MM.1S (cell line): ENCODE data around the gene EFNA2.

Source experiments
- DNase-seq: peaks from one replicate; pipeline ENCODE4 v3.0.0-alpha.2; 2015
- H2AFZ ChIP-seq: fragments of 300-600 bp; sonication (generic); 2 replicates; pipeline ENCODE4 v1.6.0; 2016; ENCODE audit warnings: antibody characterized with exemption, low read length
- H3F3A ChIP-seq: fragments of 300-600 bp; sonication (generic); 2 replicates; pipeline ENCODE4 v1.6.1; 2016; ENCODE audit warnings: mild to moderate bottlenecking, antibody characterized with exemption, low read length, moderate library complexity, mixed read lengths; ENCODE audit not compliant: insufficient read depth
- H3K27ac ChIP-seq: fragments of 300-600 bp; sonication (generic); 2 replicates; pipeline ENCODE4 v1.5.1; 2016; ENCODE audit warnings: mild to moderate bottlenecking, low read length
- H3K27me3 ChIP-seq: fragments of 300-600 bp; sonication (generic); replicated peaks from 2 replicates; pipeline ENCODE4 v1.6.0; 2016; ENCODE audit warnings: low read length; ENCODE audit not compliant: insufficient read depth
- H3K36me3 ChIP-seq: fragments of 300-600 bp; sonication (generic); replicated peaks from 2 replicates; pipeline ENCODE4 v1.6.1; 2016; ENCODE audit warnings: mild to moderate bottlenecking, low read length, mixed read lengths; ENCODE audit not compliant: insufficient read depth
- H3K4me1 ChIP-seq: fragments of 300-600 bp; sonication (generic); 2 replicates; pipeline ENCODE4 v1.6.1; 2016; ENCODE audit warnings: low read length, mixed read lengths
- H3K4me2 ChIP-seq: fragments of 300-600 bp; sonication (generic); 2 replicates; pipeline ENCODE4 v1.6.0; 2016; ENCODE audit warnings: low read depth, low read length
- H3K4me3 ChIP-seq: fragments of 300-600 bp; sonication (generic); 2 replicates; pipeline ENCODE4 v1.5.1; 2016; ENCODE audit warnings: low read length, mixed read lengths
- H3K79me2 ChIP-seq: fragments of 300-600 bp; sonication (generic); 2 replicates; pipeline ENCODE4 v1.6.1; 2016; ENCODE audit warnings: mixed run types, low read length, mixed read lengths
- H3K9ac ChIP-seq: fragments of 300-600 bp; sonication (generic); 2 replicates; pipeline ENCODE4 v1.6.1; 2016; ENCODE audit warnings: low read length, mixed read lengths
- H3K9me2 ChIP-seq: fragments of 300-600 bp; sonication (generic); replicated peaks from 2 replicates; pipeline ENCODE4 v1.6.1; 2016; ENCODE audit warnings: mild to moderate bottlenecking, low read length, mixed read lengths; ENCODE audit not compliant: insufficient read depth
- H3K9me3 ChIP-seq: fragments of 300-600 bp; sonication (generic); replicated peaks from 2 replicates; pipeline ENCODE4 v1.6.1; 2016; ENCODE audit warnings: mild to moderate bottlenecking, low read length, mixed read lengths; ENCODE audit not compliant: insufficient read depth
- H4K20me1 ChIP-seq: fragments of 300-600 bp; sonication (generic); 2 replicates; pipeline ENCODE4 v1.6.1; 2016; ENCODE audit warnings: mild to moderate bottlenecking, low read length, moderate library complexity, mixed read lengths; ENCODE audit not compliant: insufficient read depth
- EZH2 ChIP-seq: fragments of 300-600 bp; sonication (generic); optimal IDR thresholded peaks from 2 replicates; pipeline ENCODE3; 2017; ENCODE audit warnings: low read depth, mild to moderate bottlenecking, antibody characterized with exemption, low read length, mixed read lengths
- EZH2phosphoT487 ChIP-seq: fragments of 300-600 bp; sonication (generic); IDR thresholded peaks from 2 replicates; pipeline ENCODE4 v1.6.1; 2018; ENCODE audit warnings: antibody characterized with exemption, low read length
- TF ChIP-seq, protein P1 (sequence below): fragments of 300-600 bp; sonication (generic); IDR thresholded peaks from 2 replicates; pipeline ENCODE4 v1.5.1; 2016; ENCODE audit warnings: antibody characterized with exemption, low read length, mixed read lengths

EFNA2 gene

DNA sequence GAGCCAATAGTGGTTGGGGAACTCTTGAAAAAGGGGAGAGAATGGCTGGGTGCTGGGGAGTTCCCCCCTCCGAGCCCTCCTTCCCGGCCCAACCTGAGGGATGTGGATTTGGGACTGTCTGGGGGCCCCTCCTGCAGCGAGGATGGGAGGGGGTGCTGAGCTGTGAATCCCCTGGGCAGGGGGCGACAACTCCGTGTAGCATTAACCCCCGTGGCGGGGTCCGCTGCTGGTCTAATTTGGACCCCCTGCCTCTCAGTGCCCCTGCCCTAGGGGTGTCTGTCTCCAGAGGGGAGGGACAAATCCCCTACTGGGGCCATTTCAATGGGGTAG lies 27.5 kb upstream of the EFNA2 start:
- no peaks in the 10 kb centered on the region for H3K27me3 ChIP-seq
- H3K27ac ChIP-seq: 0 out of 2 replicates have a peak overlapping the region, but pooled peaks have one; percentile 4
- no peaks in the 10 kb centered on the region for H3K9me2 ChIP-seq
- peaks cover 23% of the 10 kb centered on the region for H3K4me1 ChIP-seq
- no peak for DNase-seq
- H3K9ac ChIP-seq: no peak overlapping the region; the same call in 1 of the 2 replicates
- no peaks in the 10 kb centered on the region for H3K9me3 ChIP-seq
- H4K20me1 ChIP-seq: no peaks in the 10 kb centered on the region
- no peak overlapping the region for H2AFZ ChIP-seq
- peak overlapping the region; percentile 98; the same call in 1 of the 2 replicates for H3K4me2 ChIP-seq
- no peak overlapping the region for H3K4me3 ChIP-seq
- peaks cover 23% of the 10 kb centered on the region for H3F3A ChIP-seq
- no peak for TF ChIP-seq EZH2
- TF ChIP-seq, protein P1, sequence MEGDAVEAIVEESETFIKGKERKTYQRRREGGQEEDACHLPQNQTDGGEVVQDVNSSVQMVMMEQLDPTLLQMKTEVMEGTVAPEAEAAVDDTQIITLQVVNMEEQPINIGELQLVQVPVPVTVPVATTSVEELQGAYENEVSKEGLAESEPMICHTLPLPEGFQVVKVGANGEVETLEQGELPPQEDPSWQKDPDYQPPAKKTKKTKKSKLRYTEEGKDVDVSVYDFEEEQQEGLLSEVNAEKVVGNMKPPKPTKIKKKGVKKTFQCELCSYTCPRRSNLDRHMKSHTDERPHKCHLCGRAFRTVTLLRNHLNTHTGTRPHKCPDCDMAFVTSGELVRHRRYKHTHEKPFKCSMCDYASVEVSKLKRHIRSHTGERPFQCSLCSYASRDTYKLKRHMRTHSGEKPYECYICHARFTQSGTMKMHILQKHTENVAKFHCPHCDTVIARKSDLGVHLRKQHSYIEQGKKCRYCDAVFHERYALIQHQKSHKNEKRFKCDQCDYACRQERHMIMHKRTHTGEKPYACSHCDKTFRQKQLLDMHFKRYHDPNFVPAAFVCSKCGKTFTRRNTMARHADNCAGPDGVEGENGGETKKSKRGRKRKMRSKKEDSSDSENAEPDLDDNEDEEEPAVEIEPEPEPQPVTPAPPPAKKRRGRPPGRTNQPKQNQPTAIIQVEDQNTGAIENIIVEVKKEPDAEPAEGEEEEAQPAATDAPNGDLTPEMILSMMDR: no peak
- no peak for TF ChIP-seq EZH2phosphoT487
- peaks cover 12% of the 10 kb centered on the region; the same call in 1 of the 2 replicates for H3K36me3 ChIP-seq
- H3K79me2 ChIP-seq: peaks cover 29% of the 10 kb centered on the region

DNA sequence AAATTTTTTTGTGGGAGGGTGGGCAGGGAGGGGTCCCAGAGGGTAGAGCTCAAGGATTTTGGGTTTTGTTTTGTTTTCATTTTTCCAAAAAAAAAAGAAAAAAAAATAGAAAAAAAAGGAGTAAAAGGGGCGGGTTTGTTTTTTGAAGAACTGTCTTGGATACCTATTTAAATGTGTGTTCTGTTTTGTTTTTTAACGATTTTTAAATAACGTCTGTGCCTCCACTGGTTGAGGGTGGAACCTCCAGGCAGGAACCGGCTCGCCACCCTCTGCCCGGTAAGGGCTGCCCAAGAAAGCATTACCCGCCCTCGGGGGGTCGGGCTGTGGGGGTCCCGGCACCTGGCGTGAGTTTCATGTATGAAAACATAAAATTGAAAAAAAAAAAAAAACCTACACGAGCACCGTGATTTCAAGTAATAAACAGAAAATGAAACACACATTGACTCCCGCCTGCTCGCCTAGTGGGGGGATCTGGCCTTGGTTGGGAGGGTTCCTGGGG lies 26.9 kb upstream of the EFNA2 start:
- no peaks in the 10 kb centered on the region for H3K9me2 ChIP-seq
- H3K9me3 ChIP-seq: no peaks in the 10 kb centered on the region
- H3K4me3 ChIP-seq: peak overlapping the region; percentile 75
- TF ChIP-seq, protein P1: no peak; the same call in 1 of the 2 replicates
- TF ChIP-seq EZH2 (no peak), EZH2phosphoT487 (no peak)
- no peak for DNase-seq
- peak overlapping the region; percentile 82 for H3K27ac ChIP-seq
- peak overlapping the region; percentile 81 for H3K9ac ChIP-seq
- H3K4me1 ChIP-seq: peaks cover 23% of the 10 kb centered on the region
- peaks cover 25% of the 10 kb centered on the region for H3K79me2 ChIP-seq
- no peaks in the 10 kb centered on the region for H4K20me1 ChIP-seq
- peak overlapping the region; percentile 24 for H2AFZ ChIP-seq
- H3F3A ChIP-seq: peaks cover 23% of the 10 kb centered on the region
- no peaks in the 10 kb centered on the region for H3K27me3 ChIP-seq
- H3K4me2 ChIP-seq: peak overlapping the region; percentile 98
- H3K36me3 ChIP-seq: peaks cover 12% of the 10 kb centered on the region; the same call in 1 of the 2 replicates

DNA sequence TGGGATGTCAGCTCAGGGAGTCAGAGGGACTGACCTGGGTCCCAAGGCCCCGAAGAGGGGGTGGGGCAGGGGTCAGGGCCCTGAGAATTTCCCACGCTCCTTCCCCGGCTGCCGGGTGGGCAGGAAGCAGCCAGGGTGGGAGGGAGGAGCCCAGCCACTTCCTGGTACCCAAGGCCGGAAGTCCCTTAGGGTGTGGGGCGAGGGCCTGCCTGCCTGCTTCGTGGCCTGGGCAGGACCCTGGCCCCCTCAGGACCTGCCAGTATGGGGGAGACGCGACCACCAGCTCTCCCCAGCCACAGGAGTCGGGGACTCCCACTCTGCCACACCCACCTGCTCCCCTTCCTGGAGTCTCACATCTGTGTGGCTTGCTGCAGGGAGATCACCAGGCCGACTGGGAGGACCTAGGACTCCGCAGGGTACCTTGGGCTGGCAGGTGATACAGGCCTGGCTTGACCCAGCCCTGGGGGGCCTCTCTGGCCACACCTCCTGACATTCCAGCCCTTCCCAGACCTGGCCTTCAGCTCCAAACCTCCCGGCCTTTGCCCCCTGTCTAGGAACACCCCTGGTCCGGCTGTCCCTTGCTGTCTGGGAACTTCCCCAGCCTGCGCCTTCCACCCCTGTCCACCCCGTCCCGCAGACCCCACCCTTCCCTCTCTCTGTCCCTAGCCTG lies 26.3 kb upstream of the EFNA2 start:
- Histone ChIP-seq H3K4me3 (peak overlapping the region; percentile 75), H3K36me3 (peaks cover 12% of the 10 kb centered on the region; the same call in 1 of the 2 replicates), H3K27ac (peak overlapping the region; percentile 82), H3K79me2 (peaks cover 24% of the 10 kb centered on the region), H3K9me3 (no peaks in the 10 kb centered on the region), H3F3A (peaks cover 23% of the 10 kb centered on the region), H3K9me2 (no peaks in the 10 kb centered on the region), H4K20me1 (no peaks in the 10 kb centered on the region), H3K4me1 (peaks cover 23% of the 10 kb centered on the region), H3K4me2 (peak overlapping the region; percentile 98), H3K9ac (peak overlapping the region; percentile 81), H3K27me3 (no peaks in the 10 kb centered on the region), H2AFZ (peak overlapping the region; percentile 24)
- no peak for TF ChIP-seq EZH2
- DNase-seq: peak; percentile 78
